Measurements from ENCODE around the gene OSBPL10. TPM values are rescaled to one million over a fixed set of nuclear protein-coding genes. Genes with fewer than 3 reads are reported as not detected.
A peak's percentile ranks its signal among the peaks of the same experiment; 100 is the strongest.
"Not testable (repeated sequence)": the region's sequence is repeated elsewhere in the genome, so short reads cannot be mapped to it uniquely, and the experiment has no call there.

Gene OSBPL10, protein sequence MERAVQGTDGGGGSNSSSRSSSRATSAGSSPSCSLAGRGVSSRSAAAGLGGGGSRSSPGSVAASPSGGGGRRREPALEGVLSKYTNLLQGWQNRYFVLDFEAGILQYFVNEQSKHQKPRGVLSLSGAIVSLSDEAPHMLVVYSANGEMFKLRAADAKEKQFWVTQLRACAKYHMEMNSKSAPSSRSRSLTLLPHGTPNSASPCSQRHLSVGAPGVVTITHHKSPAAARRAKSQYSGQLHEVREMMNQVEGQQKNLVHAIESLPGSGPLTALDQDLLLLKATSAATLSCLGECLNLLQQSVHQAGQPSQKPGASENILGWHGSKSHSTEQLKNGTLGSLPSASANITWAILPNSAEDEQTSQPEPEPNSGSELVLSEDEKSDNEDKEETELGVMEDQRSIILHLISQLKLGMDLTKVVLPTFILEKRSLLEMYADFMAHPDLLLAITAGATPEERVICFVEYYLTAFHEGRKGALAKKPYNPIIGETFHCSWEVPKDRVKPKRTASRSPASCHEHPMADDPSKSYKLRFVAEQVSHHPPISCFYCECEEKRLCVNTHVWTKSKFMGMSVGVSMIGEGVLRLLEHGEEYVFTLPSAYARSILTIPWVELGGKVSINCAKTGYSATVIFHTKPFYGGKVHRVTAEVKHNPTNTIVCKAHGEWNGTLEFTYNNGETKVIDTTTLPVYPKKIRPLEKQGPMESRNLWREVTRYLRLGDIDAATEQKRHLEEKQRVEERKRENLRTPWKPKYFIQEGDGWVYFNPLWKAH
- polyA plus RNA-seq (ENCODE audit: insufficient read depth in 1 of 5, insufficient read length in 5 of 5, low replicate concordance in 1 of 5): 10 to 100 TPM; 31.5 to 49.4 (median 37.0) TPM
- long read RNA-seq, donor 1, full-length matches to known transcripts: 8 of 8 reads
- long read RNA-seq, donor 1, partial matches to known transcripts: 0 of 8 reads
- long read RNA-seq, donor 1, other reads (novel, unspliced or antisense): 0 of 8 reads
- long read RNA-seq, donor 2, full-length matches to known transcripts: 6 of 6 reads
- long read RNA-seq, donor 2, partial matches to known transcripts: 0 of 6 reads
- long read RNA-seq, donor 2, other reads (novel, unspliced or antisense): 0 of 6 reads
- long read RNA-seq, donor 3, full-length matches to known transcripts: 4 of 25 reads
- long read RNA-seq, donor 3, partial matches to known transcripts: 21 of 25 reads
- long read RNA-seq, donor 3, other reads (novel, unspliced or antisense): 0 of 25 reads
- long read RNA-seq, donor 4, full-length matches to known transcripts: 3 of 3 reads
- long read RNA-seq, donor 4, partial matches to known transcripts: 0 of 3 reads
- long read RNA-seq, donor 4, other reads (novel, unspliced or antisense): 0 of 3 reads
- long read RNA-seq, donor 5, full-length matches to known transcripts: 6 of 11 reads
- long read RNA-seq, donor 5, partial matches to known transcripts: 5 of 11 reads
- long read RNA-seq, donor 5, other reads (novel, unspliced or antisense): 0 of 11 reads
- long read RNA-seq, donor 6, full-length matches to known transcripts: 6 of 18 reads
- long read RNA-seq, donor 6, partial matches to known transcripts: 12 of 18 reads
- long read RNA-seq, donor 6, other reads (novel, unspliced or antisense): 0 of 18 reads
- long read RNA-seq, donor 7, full-length matches to known transcripts: 4 of 15 reads
- long read RNA-seq, donor 7, partial matches to known transcripts: 11 of 15 reads
- long read RNA-seq, donor 7, other reads (novel, unspliced or antisense): 0 of 15 reads
- long read RNA-seq, donor 8, partial matches to known transcripts: 0 of 3 reads
- long read RNA-seq, donor 8, other reads (novel, unspliced or antisense): 0 of 3 reads

DNA sequence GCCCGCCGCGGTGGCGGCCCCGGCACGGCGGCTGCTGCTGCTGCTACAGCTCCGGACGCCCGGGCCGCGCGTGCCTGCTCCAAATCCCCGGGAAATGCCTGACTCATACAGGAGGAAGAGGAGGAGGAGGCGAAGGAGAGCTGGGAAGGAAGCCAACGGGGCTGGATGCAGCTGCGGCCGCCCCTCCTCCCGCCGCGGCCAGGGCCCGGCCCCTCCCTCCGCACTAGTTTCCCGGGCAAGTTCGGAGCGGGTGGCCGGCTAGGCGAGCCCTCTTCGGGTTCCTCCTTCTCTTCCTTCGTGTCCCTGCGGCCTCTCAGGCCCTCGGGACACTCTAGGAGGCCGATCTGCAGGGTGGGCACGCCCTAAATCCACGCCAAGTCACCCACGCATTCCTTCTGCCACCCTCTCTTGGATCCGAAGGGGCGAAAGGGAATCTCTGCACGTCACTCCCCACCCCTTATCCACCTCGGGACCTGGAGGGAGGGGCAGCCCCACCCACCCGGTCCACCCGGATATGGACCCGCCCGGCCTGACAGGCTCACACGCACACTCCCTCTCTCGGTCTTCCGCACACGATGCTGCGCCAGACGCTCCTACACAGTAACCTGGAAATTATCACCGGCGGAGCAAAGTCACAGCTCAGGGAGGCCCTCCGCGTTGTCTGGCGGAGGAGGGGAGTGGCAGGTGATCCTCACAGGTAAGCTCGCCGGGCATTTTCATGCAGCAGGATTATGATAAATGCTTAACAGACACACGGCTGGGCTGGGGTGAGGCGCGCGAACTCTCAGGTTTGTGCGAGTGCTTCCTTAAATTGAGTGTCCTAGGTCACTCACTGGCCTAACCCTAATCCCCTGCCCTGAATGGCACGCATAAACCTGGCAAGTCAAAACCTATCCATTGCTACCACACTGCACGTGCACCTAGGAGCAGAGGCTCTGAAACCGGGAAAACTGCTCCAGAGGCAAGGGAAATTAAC is at the start of gene OSBPL10, which contains the start of gene ZNF860:
TSS of gene OSBPL10 (minus strand) at position 57 of the 976 bp plus-strand sequence. CDS start 83 bp downstream, outside the sequence.
TSS of gene ZNF860 (plus strand) at position 545 of the 976 bp plus-strand sequence. CDS start 7,330 bp downstream, outside the sequence.
- peak; percentile 86 to 89 for DNase-seq

DNA sequence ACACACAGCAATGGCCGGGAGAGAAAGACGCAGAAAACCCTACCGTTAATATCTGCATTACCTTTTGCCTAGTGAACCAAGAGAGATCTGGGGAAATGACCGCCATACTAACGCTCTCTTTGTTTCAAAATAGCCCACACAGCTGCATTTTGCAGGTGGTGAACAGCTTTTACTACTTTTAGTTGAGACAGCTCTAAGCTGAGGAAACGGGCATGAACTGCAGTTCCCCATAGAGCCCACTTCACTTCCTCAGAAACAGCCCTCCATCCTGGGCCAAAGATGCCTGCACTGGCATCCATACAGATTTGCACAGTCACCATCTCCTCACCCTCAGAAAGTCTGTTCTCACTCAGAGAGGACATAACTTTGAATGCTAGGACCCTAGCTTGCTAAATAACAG is 45.5 kb upstream of the OSBPL10 start:
- no peak for DNase-seq

DNA sequence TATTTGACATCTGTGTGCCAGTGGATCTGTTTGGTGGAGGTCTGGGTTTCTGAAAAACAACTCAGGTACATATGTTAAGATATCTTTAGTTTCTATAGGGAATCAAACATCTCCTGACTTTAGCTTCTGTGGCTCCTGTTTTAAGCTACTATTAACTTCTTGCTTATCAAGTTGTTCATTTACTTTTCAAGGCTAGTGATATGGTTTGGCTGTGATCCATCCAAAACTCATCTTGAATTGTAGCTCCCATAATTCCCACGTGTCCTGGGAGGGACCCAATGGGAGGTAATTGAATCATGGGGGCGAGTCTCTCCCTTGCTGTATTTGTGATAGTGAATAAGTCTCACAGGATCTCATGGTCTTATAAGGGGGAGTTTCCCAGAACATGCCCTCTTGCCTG is 41.9 kb upstream of the OSBPL10 start:
- DNase-seq: no peak

DNA sequence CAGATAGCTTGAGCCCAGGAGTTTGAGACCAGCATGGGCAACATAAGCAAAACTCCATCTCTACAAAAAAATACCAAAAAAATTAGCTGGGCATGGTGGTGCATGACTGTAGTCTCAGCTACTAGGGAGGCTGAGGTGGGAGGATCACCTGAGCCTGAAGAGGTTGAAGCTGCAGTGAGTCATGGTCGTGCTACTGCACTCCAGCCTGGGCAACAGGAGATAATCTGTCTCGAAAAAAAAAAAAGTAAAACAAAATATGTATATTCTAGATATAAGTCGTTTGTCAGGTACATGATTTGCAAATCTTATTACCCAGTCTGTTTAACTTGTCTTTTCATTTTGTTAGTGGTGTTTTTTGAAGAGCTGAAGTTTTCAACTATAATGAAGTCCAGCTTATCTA is 40.7 kb upstream of the OSBPL10 start:
- no peak for DNase-seq

DNA sequence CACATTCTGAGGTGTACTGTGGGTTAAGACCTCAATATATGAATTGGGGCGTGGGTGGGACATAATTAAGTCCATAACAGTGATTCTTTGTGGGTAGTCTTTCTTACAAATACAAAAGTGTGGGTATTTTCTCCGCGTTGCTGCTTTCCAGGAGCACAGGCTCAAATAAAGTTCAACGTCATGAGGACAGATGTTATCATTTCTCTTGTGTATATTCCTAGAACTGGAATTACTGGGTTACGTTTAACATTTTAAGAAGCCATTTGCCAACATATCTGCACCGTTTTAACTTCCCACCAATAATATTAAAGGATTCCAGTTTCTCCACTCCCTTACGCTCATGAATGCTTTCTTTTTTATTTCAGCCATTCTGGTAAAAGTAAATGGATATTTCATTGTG is 40.1 kb upstream of the OSBPL10 start:
- DNase-seq: no peak

- peak; percentile 38 to 45 for DNase-seq
Measured at GRCh38 chr3:32018757-32019564, 37.9 kb upstream of the OSBPL10 start.

GRCh38 chr3:32017286-32017685 is 36.2 kb upstream of the OSBPL10 start:
- DNase-seq: no peak

- not testable (repeated sequence) for DNase-seq
Measured at GRCh38 chr3:32015638-32016037, 34.6 kb upstream of the OSBPL10 start.

DNA sequence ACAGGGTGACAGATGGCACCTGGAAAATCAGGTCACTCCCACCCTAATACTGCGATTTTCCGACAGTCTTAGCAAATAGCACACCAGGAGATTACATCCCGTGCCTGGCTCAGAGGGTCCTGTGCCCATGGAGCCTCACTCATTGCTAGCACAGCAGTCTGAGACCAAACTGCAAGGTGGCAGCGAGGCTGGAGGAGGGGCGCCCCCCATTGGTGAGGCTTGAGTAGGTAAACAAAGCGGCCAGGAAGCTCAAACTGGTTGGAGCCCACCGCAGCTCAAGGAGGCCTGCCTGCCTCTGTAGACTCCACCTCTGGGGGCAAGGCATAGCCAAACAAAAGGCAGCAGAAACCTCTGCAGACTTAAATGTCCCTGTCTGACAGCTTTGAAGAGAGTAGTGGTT is 29.6 kb upstream of the OSBPL10 start:
- DNase-seq: not testable (repeated sequence)

- DNase-seq: no peak
Measured at GRCh38 chr3:32009957-32010356, 28.9 kb upstream of the OSBPL10 start.

DNA sequence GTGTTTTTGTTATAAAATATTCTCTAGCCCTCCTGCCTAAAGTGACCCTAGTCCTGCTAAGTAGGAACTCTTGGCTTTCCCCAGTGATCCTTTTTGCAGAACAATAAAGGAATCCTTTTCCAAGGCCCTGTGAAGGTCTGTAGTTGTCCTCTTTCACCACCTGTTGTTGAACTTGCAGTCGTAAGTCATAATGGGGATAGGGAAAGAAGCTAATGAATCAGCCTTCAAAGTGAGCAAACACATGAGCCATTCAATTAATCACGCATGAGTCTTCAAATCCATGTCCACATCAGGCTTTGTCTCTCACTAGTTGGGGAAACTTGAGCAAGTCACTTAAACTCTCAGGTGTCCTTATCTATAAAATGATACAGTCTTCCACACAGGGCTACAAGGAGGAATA is 28.0 kb upstream of the OSBPL10 start:
- DNase-seq: no peak

- no peak for DNase-seq
Measured at GRCh38 chr3:32004113-32004765, 23.2 kb upstream of the OSBPL10 start.

- DNase-seq: no peak
Measured at GRCh38 chr3:32003380-32003779, 22.3 kb upstream of the OSBPL10 start.

DNA sequence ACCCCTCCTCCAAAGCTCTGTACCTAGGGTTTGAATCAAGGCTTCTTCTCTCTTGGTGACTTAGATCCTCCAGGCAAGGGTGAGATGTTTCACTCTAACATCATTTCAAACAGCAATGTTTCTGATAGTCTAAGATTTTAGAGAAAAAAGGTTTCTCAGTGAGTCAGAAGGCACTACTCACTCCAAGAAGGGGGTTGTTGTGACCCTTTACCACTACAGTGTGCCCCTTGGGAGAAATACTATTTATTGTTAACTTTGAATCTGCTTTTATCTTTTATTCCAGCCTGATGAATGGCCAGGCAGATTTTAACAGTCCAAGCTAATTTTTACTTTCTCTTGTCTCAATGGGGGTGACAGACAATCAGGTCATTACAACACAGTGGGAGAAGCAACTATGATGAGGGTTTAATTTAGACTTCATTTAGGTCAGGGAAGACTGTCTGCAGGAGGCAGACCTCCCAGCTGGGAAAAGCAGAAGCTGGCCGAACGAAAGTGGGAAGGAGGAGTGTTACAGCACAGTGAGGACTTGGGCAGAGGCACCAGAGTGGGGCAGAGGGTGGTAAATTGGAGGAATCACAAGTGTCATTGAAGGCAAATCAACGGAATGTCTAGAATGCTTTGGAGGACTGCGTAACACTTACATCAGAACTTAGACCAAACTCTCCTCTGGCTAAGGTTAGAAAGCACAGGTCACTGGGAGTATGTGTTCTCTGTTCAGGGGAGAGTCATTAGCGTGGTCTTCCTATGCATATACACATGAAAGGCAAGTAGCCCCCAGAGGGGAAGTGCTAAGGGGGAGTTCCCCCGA is 21.7 kb upstream of the OSBPL10 start:
- DNase-seq: no peak

- no peak for DNase-seq
Measured at GRCh38 chr3:32000877-32001276, 19.8 kb upstream of the OSBPL10 start.

GRCh38 chr3:31999907-32000439 is 18.9 kb upstream of the OSBPL10 start:
- no peak for DNase-seq

GRCh38 chr3:31997500-31997899 is 16.4 kb upstream of the OSBPL10 start:
- DNase-seq: no peak
